SK-N-SH (cell line): ENCODE data around the gene ATL2. TPM values are rescaled to one million over a fixed set of nuclear protein-coding genes. Genes with fewer than 3 reads are reported as not detected.

Experiments used
- CTCF ChIA-PET: fragments of 300-600, 350-600 bp; formaldehyde crosslinking; extraction: SDS; loops from one replicate; lab custom pipeline; 2021; lab: Yijun Ruan, JAX
- POLR2A ChIA-PET: fragments of 350-600 bp; sonication (Branson Sonifier 250); formaldehyde crosslinking; extraction: SDS; loops from one replicate; lab custom pipeline; 2020; ENCODE audit warnings: antibody characterized with exemption, inconsistent platforms; lab: Yijun Ruan, JAX
- DNase-seq: peaks from one replicate; pipeline ENCODE4 v3.0.0; 2012
- H2AFZ ChIP-seq: fragments of 200-600 bp; sonication (generic); 2 replicates; pipeline ENCODE4 v1.8.1; 2016; ENCODE audit warnings: antibody characterized with exemption, mild to moderate bottlenecking, low read depth
- H3F3A ChIP-seq: fragments of 200-600 bp; sonication (generic); replicated peaks from 2 replicates; pipeline ENCODE3; 2016; ENCODE audit warnings: antibody characterized with exemption, mild to moderate bottlenecking; ENCODE audit not compliant: insufficient read depth
- H3K27ac ChIP-seq, 2 experiments: fragments of 200-500 bp in 1 of 2; fragments of 200-600 bp in 1 of 2; sonication (Bioruptor generic) in 1 of 2; sonication (generic), shearing (Covaris generic) in 1 of 2; 2 replicates each; pipeline versions ENCODE4 v1.5.1 to v1.6.1; 2014 to 2016; ENCODE audit warnings: low read depth in 2 of 2, inconsistent platforms in 1 of 2, low read length in 1 of 2, mild to moderate bottlenecking in 1 of 2, mixed read lengths in 1 of 2
- H3K27me3 ChIP-seq: fragments of 200-600 bp; sonication (generic), shearing (Covaris generic); 2 replicates; pipeline ENCODE4 v1.6.1; 2016; ENCODE audit warnings: mixed run types; ENCODE audit not compliant: insufficient read depth
- H3K36me3 ChIP-seq, 2 experiments: fragments of 200-500 bp in 1 of 2; fragments of 200-600 bp in 1 of 2; sonication (Bioruptor generic) in 1 of 2; sonication (generic) in 1 of 2; replicated peaks in 1 of 2; 2 replicates each; pipeline versions ENCODE3 to v1.5.1; 2014 to 2016; ENCODE audit warnings: low read length in 1 of 2, mild to moderate bottlenecking in 1 of 2; ENCODE audit not compliant: insufficient read depth in 2 of 2, control insufficient read depth in 1 of 2
- H3K4me1 ChIP-seq, 2 experiments: fragments of 200-500 bp in 1 of 2; fragments of 200-600 bp in 1 of 2; sonication (Bioruptor generic) in 1 of 2; sonication (generic), shearing (Covaris generic) in 1 of 2; 2 replicates each; pipeline versions ENCODE4 v1.5.1 to v1.6.1; 2014 to 2016; ENCODE audit warnings: low read depth in 1 of 2, low read length in 1 of 2, mixed run types in 1 of 2; ENCODE audit not compliant: insufficient read depth in 2 of 2, control insufficient read depth in 1 of 2
- H3K4me2 ChIP-seq: fragments of 200-600 bp; sonication (generic), shearing (Covaris generic); 2 replicates; pipeline ENCODE4 v1.6.1; 2017; ENCODE audit warnings: mixed run types
- H3K4me3 ChIP-seq, 2 experiments: fragments of 200-500 bp in 1 of 2; fragments of 200-600 bp in 1 of 2; sonication (Bioruptor generic) in 1 of 2; sonication (generic), shearing (Covaris generic) in 1 of 2; 2 replicates each; pipeline versions ENCODE4 v1.5.1 to v1.8.1; 2014 to 2016; ENCODE audit warnings: low read depth in 2 of 2, inconsistent platforms in 1 of 2, low read length in 1 of 2, mild to moderate bottlenecking in 1 of 2, mixed read lengths in 1 of 2, moderate library complexity in 1 of 2
- H3K79me2 ChIP-seq: fragments of 200-600 bp; sonication (generic); 2 replicates; pipeline ENCODE4 v1.8.1; 2017; ENCODE audit warnings: mild to moderate bottlenecking; ENCODE audit not compliant: insufficient read depth
- H3K9ac ChIP-seq: fragments of 200-600 bp; sonication (generic); 2 replicates; pipeline ENCODE4 v1.6.1; 2017; ENCODE audit warnings: mixed run types
- H3K9me2 ChIP-seq: fragments of 200-600 bp; sonication (generic); 2 replicates; pipeline ENCODE4 v1.6.1; 2017; ENCODE audit warnings: mixed run types
- H3K9me3 ChIP-seq: fragments of 200-600 bp; sonication (generic); 2 replicates; pipeline ENCODE4 v1.6.1; 2017; ENCODE audit warnings: mixed run types, mild to moderate bottlenecking, moderate library complexity
- H4K20me1 ChIP-seq: fragments of 200-600 bp; sonication (generic); 2 replicates; pipeline ENCODE4 v1.6.1; 2017; ENCODE audit warnings: mild to moderate bottlenecking, mixed run types; ENCODE audit not compliant: insufficient read depth
- CTCF ChIP-seq: fragments of 200-600 bp; sonication (generic); IDR thresholded peaks from 2 replicates; pipeline ENCODE4 v1.6.1; 2017; ENCODE audit warnings: antibody characterized with exemption, mild to moderate bottlenecking, moderate library complexity
- ELF1 ChIP-seq: IDR thresholded peaks from 2 replicates; pipeline ENCODE4 v1.4.0; 2012
- EP300 ChIP-seq, 2 experiments: IDR thresholded peaks; 2 replicates each; pipeline versions ENCODE4 v1.4.0 to v1.6.1; 2012; ENCODE audit warnings: borderline replicate concordance in 1 of 2, low read depth in 1 of 2, low read length in 1 of 2
- FOXJ3 ChIP-seq: sonication (generic); formaldehyde crosslinking; IDR thresholded peaks from 2 replicates; pipeline ENCODE4 v1.5.1; 2020; ENCODE audit warnings: mild to moderate bottlenecking, missing genetic modification reagents
- GABPA ChIP-seq: IDR thresholded peaks from 2 replicates; pipeline ENCODE4 v1.4.0; 2012; ENCODE audit warnings: low read depth, mild to moderate bottlenecking
- GATA2 ChIP-seq: sonication (generic); formaldehyde crosslinking; IDR thresholded peaks from 2 replicates; pipeline ENCODE4 v1.5.0; 2020; ENCODE audit warnings: mild to moderate bottlenecking, missing genetic modification reagents
- IRF3 ChIP-seq: fragments of 150-350 bp; IDR thresholded peaks from 2 replicates; pipeline ENCODE4 v1.6.1; 2016; ENCODE audit warnings: mild to moderate bottlenecking, low read depth, low read length
- MEF2A ChIP-seq: IDR thresholded peaks from 2 replicates; pipeline ENCODE4 v1.4.0; 2012; ENCODE audit warnings: low read depth, borderline replicate concordance
- MXI1 ChIP-seq: IDR thresholded peaks from 2 replicates; pipeline ENCODE4 v1.6.1; 2012; ENCODE audit warnings: mild to moderate bottlenecking, low read depth, low read length, improper control_type of control experiment
- NFIC ChIP-seq: IDR thresholded peaks from 2 replicates; pipeline ENCODE4 v1.4.0; 2012; ENCODE audit warnings: borderline replicate concordance
- NRF1 ChIP-seq: IDR thresholded peaks from 2 replicates; pipeline ENCODE4 v1.6.1; 2012; ENCODE audit warnings: low read depth, mild to moderate bottlenecking, low read length
- RAD21 ChIP-seq: IDR thresholded peaks from 2 replicates; pipeline ENCODE4 v1.6.1; 2012; ENCODE audit warnings: mild to moderate bottlenecking, low read length
- RCOR1 ChIP-seq: fragments of 150-350 bp; IDR thresholded peaks from 2 replicates; pipeline ENCODE4 v1.6.1; 2017; ENCODE audit warnings: antibody characterized with exemption, low read length
- RFX5 ChIP-seq: IDR thresholded peaks from 2 replicates; pipeline ENCODE4 v1.6.1; 2012; ENCODE audit warnings: mild to moderate bottlenecking, improper control_type of control experiment, low read length
- RXRA ChIP-seq: IDR thresholded peaks from 2 replicates; pipeline ENCODE4 v1.4.0; 2012; ENCODE audit warnings: low read depth, mild to moderate bottlenecking, borderline replicate concordance
- SIN3A ChIP-seq: IDR thresholded peaks from 2 replicates; pipeline ENCODE4 v1.6.1; 2012; ENCODE audit warnings: low read depth, mild to moderate bottlenecking, low read length, moderate library complexity, borderline replicate concordance
- SMC3 ChIP-seq: IDR thresholded peaks from 2 replicates; pipeline ENCODE4 v1.6.1; 2012; ENCODE audit warnings: low read depth, low read length, improper control_type of control experiment
- USF1 ChIP-seq: IDR thresholded peaks from 2 replicates; pipeline ENCODE4 v1.4.0; 2012; ENCODE audit warnings: low read depth, borderline replicate concordance
- USF2 ChIP-seq: fragments of 150-350 bp; IDR thresholded peaks from 2 replicates; pipeline ENCODE4 v1.6.1; 2017; ENCODE audit warnings: antibody characterized with exemption, low read length, low read depth, borderline replicate concordance
- YY1 ChIP-seq: IDR thresholded peaks from 2 replicates; pipeline ENCODE4 v1.4.0; 2012; ENCODE audit warnings: low read depth, mild to moderate bottlenecking
- WGBS: methylation state at CpG from one replicate; pipeline ENCODE4 v1.1.6; 2017; ENCODE audit warnings: low lambda C conversion rate; 5-methylcytosine and 5-hydroxymethylcytosine counted together
- polyA plus RNA-seq, 3 experiments: library from polyadenylated mRNA; depleted of rRNA; stranded (reverse); fragments of >200 nt; gene quantifications; 2 replicates each; pipeline ENCODE4 v1.2.3, GENCODE V29; 2012
- TF ChIP-seq, protein P1 (sequence below): IDR thresholded peaks from 2 replicates; pipeline ENCODE4 v1.4.0; 2012; ENCODE audit warnings: low read depth

Gene ATL2
- polyA plus RNA-seq, 1 of the 3 experiments (the other 2 are of a cell fraction) = 55.8 TPM

DNA sequence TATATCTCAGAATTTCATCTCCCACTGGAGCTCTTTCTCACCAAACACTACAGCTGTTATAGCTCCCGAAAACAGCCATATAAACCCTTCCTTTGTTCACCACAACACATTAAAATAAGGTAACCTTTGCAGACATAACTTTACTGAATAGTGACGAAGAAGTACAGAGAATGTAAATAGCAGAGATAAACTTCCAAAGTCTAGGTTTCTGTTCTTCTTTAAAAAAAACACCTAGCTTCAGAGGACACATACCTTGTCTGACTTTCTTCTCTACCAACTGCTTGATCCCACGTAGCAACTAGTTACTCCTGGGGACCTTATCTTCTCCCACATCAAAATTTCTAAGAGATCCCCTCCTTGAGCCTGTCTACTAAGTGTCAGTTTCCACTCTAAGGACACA lies 32.3 kb downstream of the ATL2 start (continued):
- no peak for TF ChIP-seq YY1
- no peak for TF ChIP-seq FOXJ3 (CRISPR knock-in tag)
- TF ChIP-seq, all 33 proteins: peak for 0

GRCh38 chr2:38343212-38343611 lies 33.9 kb downstream of the ATL2 start:
- Histone ChIP-seq H3K27ac (no peak overlapping the region), H3K9me2 (no peaks in the 10 kb centered on the region), H3K79me2 (peaks cover 48% of the 10 kb centered on the region), H2AFZ (no peak overlapping the region), H3K4me2 (no peak overlapping the region), H3K9ac (no peak overlapping the region), H3K36me3 (peaks cover 22 to 35% of the 10 kb centered on the region in 2 experiments), H4K20me1 (peaks cover 5% of the 10 kb centered on the region; the same call in 1 of the 2 replicates), H3K4me3 (no peak overlapping the region), H3K27me3 (no peaks in the 10 kb centered on the region), H3K4me1 (no peaks in the 10 kb centered on the region), H3F3A (peaks cover under 1% of the 10 kb centered on the region), H3K9me3 (no peaks in the 10 kb centered on the region)
- no peak for DNase-seq
- CTCF ChIA-PET = interaction anchor here (1.4 kb wide), 1 partner anchor 25 kb away, joined by 4 read pairs; no protein-coding TSS in a partner anchor
- 96% methylated on average over 3 of the region's 3 CpGs for WGBS
- POLR2A ChIA-PET = no interaction called here
- TF ChIP-seq GATA2 (CRISPR knock-in tag) = no peak
- no peak for TF ChIP-seq USF2
- TF ChIP-seq SIN3A = no peak
- TF ChIP-seq EP300 (IDR thresholded peaks at IDR 0.05; ENCODE audit: borderline replicate concordance in 1 of 2, low read depth in 1 of 2, low read length in 1 of 2) = no peak
- no peak for TF ChIP-seq USF1
- no peak for TF ChIP-seq IRF3

GRCh38 chr2:38336621-38337020 lies 40.5 kb downstream of the ATL2 start:
- Histone ChIP-seq H3K27me3 (no peaks in the 10 kb centered on the region), H3K27ac (no peak overlapping the region), H4K20me1 (no peaks in the 10 kb centered on the region), H3K36me3 (peaks cover 12 to 51% of the 10 kb centered on the region in 2 experiments), H3K9me3 (no peaks in the 10 kb centered on the region), H2AFZ (no peak overlapping the region), H3K79me2 (no peaks in the 10 kb centered on the region; the same call in 1 of the 2 replicates), H3F3A (peaks cover 5% of the 10 kb centered on the region), H3K4me2 (no peak overlapping the region), H3K4me3 (no peak overlapping the region), H3K9ac (no peak overlapping the region), H3K9me2 (no peaks in the 10 kb centered on the region), H3K4me1 (no peaks in the 10 kb centered on the region)
- 96% methylated on average over 6 of the region's 6 CpGs for WGBS
- DNase-seq = no peak
- ChIA-PET POLR2A (no interaction called here), CTCF (no interaction called here)
- TF ChIP-seq NRF1 (no peak), RFX5 (no peak), GATA2 (CRISPR knock-in tag) (no peak), NFIC (no peak), USF1 (no peak), ELF1 (no peak), RAD21 (no peak), SMC3 (no peak), SIN3A (no peak), RXRA (no peak), MEF2A (no peak), RCOR1 (no peak), GABPA (no peak), CTCF (no peak), MXI1 (no peak)
- TF ChIP-seq, protein P1, sequence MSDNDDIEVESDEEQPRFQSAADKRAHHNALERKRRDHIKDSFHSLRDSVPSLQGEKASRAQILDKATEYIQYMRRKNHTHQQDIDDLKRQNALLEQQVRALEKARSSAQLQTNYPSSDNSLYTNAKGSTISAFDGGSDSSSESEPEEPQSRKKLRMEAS = no peak
